GM18870 (cell line): ENCODE measurements around the gene CALCR.
"Not testable (repeated sequence)": the region's sequence is repeated elsewhere in the genome, so short reads cannot be mapped to it uniquely, and the experiment has no call there.

Source experiments
- ATAC-seq: cut with Tn5 transposase; IDR thresholded peaks from one replicate; pipeline ENCODE4 v1.9.1; 2021; ENCODE audit warnings: moderate library complexity; ENCODE audit not compliant: unreplicated experiment

Gene CALCR

DNA sequence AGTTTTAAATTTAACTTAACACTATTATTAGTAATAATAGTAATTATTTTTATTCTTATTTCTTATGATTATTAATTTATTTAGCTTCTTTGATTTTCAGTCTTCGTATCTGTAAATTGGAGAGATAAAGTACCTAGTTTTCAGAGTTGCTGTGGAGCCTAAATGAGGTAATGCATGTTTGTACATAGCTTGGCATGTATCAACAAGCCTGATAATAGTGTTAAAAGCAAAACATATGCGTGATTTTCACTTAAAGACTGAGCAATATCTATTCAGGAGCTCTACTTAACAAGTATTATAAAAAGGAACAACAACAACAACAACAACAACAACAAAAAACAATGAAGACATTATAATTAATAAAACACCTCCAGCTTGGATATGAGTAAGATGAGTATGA lies 12.4 kb downstream of the CALCR start:
- ATAC-seq = no peak

DNA sequence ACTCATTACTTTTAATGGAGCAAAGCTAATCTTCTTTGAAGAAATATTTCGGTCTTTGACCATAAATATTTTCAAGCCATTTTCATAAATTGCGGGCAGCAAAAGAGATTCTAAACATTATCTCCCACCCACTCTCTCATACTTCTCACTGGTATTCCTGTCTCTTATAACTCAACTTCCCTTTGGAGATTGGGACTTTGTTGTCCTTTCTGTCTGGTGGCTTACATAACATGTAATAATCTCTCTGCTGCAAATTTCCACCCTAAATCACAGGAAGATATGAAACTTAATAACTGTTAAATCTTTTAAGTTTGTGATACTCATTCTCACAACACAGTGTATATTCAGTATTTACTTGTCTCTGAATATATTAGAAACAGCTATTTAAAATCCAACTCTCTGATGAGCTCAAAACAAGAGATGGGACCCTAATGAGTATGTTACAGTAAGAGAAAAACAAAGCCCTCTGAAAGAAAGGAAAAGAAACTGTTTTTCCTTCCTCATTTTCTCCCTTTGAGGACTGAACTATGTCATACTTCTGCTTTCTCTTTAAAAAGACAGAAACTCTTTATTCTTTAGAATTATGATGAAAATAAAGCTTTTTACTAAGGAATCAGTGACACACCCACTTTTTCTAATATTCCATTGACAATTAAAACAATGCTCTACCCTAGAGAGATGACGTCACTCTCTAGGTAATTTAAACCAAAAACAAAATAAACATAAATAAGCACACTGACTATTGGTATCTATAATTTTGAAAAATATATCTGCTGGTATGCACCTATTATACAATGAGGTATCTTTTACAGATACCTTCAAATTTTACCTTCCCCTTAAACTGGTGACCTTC lies 14.7 kb downstream of the CALCR start:
- no peak for ATAC-seq

DNA sequence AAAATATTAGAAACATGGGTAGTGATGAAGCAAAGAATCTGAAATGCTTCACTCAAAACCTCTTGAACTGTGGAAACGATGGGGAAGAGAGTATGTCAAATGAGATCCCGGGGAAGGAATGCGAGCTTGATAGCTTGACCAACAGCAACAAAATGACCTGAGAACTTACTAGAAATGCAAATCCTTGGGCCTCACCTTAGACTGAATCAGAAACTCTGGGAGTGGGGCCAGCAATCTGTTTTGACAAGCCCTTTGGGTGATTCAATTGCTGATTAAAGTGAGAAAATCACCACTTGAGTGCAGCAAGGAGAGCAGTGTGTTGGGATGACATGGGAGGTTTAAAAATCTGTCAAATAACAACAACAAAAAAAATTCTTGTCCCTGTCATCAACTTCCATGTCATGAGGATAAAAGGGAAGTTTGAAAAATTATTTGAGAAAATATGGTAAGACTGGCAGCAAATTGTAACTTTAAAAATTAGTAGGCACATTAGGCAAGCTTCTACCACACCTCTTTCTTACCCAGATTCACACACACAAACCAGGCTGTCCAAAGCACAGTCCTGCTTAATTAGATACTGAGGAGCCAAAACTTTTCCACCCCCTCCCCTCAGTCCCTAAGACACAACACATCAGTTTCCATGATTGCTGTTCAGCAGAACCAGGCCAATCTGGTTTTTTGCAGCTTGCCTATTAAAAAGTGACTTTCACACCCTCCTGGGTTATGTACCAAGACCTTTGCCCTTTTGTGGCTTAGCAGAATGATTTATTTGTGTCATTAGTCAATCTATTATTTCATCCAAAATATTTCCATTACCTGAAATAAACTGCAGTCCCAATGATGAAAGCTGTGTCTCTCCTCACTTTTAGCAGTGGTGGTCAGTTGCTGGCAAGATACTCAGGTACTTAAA lies 15.6 kb downstream of the CALCR start:
- ATAC-seq = no peak

DNA sequence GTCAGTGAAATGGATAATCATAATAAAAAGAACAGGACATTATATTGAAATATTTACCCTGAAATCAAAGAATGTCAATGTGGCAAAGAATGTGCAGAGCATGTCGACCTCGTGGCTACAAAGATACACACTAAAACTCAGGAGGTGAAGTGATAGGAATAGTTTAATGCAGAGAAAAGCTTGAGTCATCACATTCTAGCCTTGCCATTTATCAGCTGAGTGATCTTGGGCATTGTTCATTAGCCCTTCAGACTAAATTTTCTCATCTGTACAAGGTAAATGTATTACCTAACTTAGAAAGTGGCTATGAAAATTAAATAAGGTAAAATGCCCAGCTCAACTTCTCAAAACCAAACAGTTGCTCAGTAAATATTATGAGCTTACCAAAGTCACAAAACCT lies 22.6 kb downstream of the CALCR start:
- no peak for ATAC-seq

DNA sequence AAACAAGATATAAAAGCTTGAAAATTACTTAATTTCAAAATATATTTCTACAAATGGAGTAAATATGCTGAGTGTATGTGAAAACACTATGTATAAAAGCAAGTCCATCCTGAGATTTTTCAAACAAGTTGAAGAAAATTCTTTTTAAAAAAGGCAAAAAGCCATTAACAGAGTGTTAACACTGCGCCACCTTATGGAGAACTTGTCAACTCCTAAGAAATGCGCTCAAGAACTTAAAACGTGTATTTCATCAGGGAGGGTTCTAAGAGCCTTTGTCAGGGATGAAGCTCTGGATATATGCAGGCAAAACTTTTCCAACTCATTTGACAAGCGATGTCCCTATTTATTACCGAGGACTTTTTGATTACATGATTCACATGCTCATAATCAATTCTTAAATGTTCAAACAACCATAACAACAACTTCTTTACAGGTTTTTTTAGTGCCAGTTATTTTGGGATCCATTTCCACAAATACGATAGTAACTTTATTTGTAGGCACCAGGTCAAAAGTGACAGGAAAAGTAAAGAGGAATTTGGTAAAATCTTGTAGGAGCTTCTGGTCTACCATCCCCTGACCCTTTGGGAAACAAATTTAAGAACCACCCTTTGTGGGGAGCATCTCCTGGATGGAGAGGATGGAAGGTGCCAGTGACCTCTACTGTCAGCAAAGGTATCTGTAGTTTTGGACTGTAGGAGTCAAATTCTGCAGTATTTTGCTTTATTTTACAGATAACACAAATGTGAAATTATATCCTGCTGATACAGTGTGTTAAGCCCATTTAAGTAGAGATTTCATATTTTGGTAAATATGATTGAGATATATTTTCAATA lies 23.2 kb downstream of the CALCR start:
- ATAC-seq = no peak

DNA sequence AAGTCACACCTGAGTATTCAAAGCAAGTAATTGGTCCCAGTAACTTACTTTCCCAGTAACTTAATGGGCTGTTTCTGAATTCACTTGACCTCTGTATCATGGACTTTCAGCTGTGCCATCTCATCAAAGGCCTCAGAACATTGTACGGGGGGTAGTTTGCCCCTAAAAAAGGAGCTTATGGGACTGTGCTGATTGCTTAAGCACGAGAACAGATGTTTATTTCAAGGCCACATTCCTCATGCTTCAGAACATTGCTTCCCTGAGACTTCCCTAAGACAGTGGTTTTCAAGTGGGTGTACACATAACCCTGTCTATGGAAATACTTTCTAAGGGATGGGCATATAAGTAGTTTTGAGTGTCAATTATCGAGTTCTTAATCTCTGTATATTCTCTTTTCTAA lies 26.8 kb downstream of the CALCR start:
- no peak for ATAC-seq

DNA sequence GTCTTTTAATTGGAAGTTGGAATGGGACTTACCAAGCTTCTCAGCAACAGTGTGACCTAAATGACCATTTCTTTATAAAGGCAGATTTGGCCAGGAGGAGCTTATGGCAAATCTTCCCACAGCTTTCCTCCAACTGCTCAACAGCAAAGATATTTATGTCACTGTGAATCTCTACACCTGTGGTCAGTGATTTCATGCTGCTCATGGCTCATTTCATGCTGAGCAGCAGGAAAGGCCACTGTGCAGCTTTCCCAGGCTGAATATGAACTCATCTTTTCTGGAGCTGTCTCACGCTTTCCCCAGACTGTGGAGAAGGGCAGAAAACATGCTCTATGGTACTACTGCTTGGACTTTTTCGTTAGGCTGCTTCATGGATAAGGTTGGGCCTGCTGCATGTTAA lies 29.8 kb downstream of the CALCR start:
- ATAC-seq = no peak

DNA sequence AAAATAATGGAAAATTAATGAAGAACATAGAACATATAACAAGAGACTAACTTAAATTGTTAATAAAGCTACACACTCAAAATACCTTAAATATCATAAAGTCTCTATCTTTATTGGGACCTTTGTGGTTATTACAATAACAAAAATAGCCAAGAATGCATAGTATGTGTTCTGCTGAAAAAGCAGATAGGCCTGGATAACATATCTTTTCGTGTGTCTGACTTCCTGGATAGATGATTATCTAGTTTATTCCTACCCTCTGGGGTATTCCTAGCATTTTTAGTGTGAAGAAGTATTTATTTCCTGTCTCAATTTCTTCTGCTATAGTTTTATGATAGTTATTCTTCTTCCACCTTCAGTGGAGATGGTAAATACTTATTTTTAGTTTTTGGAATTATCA lies 36.5 kb downstream of the CALCR start:
- no peak for ATAC-seq

DNA sequence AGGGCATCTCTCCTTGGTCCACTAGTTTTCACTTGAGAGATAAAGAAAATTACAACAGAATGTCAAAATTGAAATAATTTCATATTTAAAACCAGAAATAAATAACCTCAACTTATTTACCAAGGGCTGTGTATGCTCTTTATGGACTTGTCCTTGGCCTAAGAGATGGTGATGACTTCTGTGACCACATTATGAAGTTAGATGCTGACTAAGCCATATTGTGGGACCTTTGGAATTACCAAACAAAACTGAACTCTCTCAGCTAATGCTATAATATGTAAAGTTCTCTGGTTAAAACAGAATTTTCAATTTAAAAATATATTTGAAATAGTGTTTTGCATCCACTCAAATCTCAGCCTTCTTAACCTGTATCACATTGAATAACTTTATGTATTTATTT lies 38.9 kb downstream of the CALCR start:
- no peak for ATAC-seq

DNA sequence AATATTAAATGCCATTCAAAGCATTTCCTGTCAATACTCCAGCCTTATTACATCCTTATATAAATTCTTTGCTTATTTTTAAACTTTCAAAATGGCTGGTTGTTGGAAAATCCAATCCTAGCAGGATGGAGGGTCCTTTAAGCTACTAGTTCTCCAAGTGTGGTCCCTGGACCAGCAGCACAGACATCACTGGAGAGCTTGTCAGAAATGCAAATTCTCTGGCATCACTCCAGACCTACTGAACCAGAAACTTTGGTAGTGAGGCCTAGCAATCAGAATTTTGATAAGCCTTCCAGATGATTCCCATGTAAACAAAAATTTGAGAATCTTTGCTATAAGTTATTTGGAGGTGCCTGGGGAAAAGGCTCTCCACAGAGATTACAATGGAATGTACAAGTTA lies 43.8 kb downstream of the CALCR start:
- ATAC-seq = no peak

DNA sequence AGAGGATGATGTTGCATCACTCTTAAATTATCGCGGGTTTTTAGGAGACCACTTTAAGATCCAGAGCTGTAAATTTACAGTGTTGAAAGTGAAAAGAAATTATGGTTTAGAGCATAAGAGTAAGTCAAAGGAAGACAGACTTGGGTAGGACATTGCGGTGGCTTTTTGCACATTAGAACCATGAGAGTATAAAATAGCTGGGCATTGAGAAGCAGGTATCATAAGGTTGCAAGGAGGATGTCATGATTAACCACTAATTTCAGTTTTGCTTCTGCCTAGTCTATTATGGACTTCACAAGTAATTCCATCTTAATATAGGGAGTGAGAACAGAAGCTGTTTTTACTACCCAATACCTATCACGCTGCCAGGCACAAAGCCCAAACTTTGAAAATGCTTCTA lies 57.7 kb downstream of the CALCR start:
- no peak for ATAC-seq

DNA sequence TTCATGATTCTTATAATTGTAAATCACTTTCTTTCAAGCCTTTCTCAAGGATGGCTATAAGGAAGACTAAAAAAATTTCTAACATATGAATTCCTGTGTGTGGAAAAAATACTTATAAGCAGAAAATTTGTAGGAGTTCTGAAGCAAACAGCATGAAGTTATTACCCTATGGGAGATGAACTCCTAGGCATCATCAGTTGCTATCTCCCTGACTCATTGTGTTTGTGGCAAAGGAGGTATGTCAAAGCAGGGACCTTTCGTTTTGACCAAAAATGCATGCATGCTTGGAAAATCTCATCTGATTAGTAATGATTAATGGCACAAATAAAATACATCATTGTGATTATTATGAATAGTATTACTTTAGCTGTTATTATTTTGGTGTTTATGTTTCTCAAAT lies 59.4 kb downstream of the CALCR start:
- no peak for ATAC-seq

DNA sequence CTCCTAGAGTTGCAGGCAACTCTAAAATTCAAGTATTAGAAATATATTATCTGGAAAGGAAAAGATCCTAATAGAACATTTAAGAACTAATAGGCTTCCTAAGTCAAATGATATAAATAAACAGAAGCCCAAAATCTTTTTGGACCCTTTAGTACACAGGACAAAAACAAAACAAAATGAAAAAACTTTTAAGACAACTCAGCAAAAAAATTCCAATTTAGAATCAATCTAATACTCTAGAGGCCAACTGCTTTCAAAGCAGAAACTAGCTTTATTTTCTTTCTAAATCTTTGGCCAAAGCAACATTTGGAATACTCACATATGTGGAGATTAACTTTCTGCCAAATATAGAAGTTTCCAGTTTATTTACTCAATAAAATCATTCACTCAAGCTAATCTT lies 65.2 kb downstream of the CALCR start:
- no peak for ATAC-seq

DNA sequence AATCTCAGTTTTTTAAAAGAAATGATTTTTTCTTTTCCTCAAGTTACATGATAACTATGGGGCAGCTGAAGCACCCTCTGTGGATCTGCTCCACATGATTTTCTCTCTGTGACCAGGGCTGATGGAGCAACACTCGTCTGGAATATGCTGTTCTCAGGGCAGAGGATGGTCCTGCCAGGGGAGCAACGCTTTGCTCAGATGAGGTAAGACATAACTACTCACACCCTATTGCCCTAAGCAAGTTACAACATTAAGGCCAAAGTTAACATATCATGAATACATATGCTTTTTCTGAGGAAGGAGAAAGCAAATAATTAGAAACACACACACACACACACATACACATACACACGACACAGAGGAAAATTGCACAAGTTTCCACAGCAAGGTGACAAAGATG lies 71.4 kb downstream of the CALCR start:
- no peak for ATAC-seq

DNA sequence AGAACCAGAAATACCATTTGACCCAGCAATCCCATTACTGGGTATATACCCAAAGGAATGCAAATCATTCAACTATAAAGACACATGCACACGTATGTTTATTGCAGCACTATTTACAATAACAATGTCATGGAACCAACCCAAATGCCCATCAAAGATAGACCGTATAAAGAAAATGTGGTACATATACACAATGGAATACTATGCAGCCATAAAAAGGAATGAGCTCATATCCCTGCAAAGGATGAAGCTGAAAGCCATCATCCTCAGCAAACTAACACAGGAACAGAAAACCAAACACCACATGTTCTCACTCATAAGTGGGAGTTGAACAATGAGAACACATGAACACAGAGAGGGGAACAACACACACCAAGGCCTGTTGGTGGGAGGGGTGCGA lies 82.7 kb downstream of the CALCR start:
- ATAC-seq = not testable (repeated sequence)

DNA sequence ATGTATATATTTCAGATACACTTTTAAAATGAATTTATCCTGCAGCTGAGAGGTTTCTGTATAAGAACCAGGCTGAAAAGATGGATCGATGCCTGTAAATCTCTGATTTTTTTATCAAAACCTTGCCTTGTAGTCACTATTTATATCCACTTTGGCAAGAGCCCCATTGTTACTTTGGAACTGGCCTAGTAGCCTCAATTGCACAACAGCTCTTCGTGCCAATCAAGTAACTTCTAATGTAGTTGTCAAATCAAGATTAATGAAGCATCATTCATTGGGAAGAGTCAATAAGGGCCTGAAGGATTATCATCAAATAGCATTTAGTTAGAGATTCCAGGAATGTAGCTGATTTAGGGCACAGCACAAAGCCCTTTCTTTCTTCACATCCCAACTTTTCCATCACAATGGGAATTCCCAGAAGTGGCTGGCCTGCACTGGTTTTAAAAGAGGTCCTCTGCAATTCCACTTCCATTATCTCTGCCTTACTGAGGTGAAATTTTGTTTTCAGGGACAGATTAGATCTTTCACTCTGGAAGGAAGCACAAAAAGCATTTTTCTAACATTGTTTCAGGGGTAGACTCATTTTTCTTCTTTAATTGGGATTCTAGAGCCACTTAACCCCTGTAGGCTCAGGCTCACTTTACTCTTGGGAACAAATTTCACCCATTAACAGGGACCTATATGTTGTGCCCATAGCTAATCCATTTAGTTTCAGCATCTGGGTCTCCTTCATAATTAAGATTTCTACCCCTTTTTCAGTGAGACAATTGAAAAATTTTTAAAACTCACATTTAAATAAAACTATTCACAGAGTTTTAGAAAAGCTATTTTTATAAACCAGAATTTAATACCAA lies 97.8 kb downstream of the CALCR start:
- ATAC-seq = no peak

DNA sequence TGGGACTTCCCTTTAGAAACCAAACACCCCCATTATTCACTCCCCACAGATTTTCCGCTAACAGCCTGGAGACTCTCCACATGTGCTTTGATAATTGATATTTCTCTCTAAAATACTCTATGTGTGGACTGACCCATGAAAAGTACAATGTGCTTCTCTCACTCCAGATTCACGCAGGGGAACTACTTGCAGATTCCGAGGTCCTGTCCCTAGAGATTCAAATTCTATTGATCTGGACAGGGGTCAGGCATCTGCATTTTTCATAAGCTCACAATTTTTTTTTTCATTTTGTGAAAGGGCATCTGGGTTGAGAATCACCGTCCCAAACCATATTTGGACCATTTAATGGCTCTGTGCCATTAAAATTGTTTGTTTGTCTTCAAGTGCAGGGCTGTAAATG lies 98.7 kb downstream of the CALCR start:
- no peak for ATAC-seq

DNA sequence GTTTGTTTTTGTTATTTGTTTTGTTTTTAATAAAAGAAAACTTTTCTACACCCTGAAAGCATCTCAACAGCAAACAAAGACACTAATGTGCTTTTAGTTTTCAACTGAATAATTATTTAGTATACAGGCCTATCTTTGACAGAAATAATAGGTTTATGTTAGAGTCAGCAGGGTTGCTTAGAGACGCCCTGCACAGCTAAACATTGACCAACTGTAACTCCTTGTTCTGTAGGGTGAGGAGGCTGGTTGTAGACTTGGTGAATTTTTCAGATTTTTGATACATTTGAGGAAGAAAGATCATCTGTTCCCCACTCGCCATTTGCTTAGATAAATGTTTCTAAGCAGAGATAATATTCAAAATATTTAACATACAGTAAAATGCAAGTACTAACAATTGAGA lies 103.1 kb downstream of the CALCR start:
- ATAC-seq = no peak

DNA sequence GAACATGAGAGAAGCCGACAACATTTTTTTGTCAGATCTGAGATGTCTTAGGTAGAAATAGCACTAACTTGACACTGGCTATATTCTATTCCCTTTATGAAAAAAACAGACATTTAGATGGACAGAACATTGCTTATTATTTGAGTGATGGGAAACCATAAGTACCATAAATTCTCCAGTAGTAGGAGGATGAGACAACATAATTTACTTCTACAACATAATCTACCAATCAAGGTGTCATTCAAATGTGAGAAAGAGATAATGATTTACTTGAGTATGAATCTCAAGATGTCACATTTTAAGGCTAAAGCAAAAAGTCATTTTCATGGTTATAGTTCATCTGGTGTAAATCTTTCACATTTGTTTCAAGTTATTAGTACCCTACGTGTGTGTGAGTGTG lies 110.8 kb downstream of the CALCR start:
- no peak for ATAC-seq

DNA sequence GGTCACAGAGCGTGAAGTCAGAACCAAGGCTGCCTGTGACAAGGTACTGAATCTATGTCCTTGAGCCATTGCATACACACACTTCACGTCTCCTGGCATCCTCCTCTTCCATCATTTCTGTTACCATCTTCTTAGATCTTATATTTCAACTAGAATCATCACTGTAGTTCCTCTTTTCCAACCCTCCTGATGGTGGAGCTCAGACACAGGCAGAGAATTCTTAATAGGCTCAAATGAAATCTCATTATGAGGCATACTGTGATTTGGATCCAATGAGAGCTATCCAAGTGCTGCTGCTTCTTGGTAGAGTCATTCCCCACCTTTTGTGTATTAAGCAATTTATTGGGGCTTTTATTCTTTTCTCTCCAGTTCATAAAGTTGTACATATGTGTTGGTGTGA lies 113.2 kb downstream of the CALCR start:
- ATAC-seq = no peak
